ENCODE results near the gene CADM3.

The CADM3 gene

GRCh38 chr1:159208175-159208825 is 36.9 kb downstream of the CADM3 start:
- DNase-seq = no peak

- no peak for DNase-seq
Observed at GRCh38 chr1:159209061-159209460, 37.6 kb downstream of the CADM3 start.

GRCh38 chr1:159211331-159212136 is 40.1 kb downstream of the CADM3 start:
- peak in 1 of 2 experiments; percentile 21 for DNase-seq

DNA sequence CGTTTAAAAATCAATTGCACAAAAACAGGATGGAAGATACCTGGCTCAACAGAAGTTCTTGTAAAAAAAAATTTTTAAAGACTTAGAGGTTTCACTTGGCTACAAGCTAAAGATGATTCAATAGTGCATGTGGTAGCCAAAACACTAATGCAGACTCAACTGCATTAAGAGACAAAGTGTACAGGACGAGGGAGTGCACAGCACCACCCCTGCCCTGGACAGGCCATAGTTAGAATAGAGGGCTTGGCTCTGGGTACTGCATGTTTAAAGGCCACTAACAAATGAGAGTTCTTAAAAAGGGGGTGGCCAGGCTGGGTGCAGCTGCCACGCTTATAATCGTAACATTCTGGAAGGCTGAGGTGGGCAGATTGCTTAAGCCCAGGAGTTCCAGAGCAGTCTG is 41.2 kb downstream of the CADM3 start:
- no peak for DNase-seq

- DNase-seq = peak; percentile 31 to 39
Observed at GRCh38 chr1:159214149-159214760, 42.8 kb downstream of the CADM3 start.

DNA sequence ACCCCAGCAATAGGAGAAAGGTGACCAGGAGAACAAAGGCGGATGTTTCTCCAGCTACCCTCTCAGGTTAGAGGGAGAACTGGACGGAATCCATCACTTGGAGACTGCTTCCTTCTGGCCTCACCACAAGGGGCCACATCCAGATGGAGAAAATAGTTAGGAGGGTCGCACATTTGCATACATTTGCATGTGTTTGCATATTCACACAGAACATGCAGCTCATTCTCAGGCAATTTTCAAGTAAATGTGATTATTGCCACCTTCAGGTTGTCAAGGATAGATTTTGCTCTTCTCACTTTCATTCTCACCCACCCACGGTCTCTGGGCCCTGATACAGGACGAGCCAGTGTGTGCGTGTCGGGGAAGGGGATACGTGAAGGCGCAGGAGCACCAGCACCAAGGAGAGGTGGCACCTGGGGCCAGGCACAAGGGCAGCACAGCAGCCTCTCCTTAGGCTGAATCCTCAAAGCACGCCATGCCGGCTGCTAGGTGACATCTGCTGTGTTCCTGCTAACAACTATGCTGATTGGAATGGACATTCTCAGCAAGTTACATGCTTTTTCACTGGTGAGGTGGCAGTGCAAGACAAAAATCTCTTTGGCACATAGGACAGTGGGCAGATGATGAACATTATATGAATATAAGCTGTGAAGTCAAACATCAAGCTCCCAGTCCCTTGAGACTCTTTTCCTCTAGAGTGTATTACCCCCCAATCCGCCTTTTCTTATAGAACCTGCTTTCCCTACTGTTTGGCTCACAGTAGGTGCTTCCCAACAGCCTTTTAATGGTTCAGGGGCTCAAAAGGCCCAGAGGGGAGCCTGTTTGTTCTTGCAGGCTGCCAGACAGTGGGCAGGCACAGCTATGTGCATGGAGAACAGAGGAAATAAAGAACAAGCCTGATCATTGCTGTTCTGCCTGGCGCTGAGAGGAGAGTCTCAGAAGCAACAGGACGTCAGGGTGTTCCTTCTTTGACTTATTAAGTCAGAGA is 47.5 kb downstream of the CADM3 start:
- DNase-seq = no peak

DNA sequence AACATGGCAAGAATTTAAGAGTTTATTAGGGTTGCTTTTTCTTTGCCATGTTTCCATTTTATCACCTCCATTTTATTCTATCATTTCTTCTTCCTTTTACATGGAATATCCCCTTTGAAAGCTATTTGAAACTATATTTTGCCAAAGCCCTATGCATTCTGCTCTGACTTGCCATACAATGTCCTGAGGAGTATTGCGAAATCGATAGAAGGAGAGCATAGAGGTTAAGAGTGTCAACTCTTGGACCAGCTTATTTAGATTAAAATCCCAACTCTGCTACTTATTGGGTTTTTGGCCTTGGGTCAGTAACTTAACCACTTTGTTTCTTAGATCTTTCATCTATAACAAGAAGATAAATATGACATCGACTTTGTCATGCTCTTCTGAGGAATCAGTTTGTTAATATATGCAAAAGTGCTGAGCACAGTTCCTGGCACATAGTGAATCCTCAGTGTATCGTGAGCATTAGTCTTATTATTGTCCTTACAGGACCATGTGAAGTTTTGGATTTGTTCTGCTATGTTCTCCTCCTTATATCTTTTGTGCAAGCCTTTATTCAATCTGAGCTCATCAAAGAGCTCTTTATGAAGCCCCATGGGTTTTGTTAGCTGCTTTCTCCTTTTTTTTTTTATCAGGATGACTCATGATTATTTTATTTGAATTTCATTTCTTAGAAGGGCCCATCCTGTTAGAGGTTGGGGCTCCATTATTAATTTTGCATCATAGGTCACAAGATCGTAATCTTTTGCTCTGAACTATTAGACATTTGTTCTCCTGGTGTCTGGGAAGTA is 50.9 kb downstream of the CADM3 start:
- no peak for DNase-seq

DNA sequence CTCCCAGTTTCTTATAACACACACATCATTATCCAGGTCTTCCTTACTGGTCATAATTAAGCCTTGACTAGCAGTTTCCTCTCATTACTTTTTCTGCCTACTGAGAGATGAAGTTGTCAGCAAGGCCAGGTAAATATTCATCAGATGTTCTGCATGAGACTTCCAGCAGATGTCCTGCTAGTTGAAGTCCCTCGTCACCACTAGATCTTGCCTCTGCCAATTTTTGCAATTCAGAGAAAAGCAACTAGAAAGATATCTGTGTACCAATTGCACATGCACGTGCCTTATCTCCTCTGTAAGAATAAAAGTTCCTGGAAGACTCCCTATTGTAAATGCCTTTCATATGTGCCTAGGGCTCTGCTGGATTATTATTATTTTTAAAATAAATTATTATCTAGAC is 51.6 kb downstream of the CADM3 start:
- no peak for DNase-seq

DNA sequence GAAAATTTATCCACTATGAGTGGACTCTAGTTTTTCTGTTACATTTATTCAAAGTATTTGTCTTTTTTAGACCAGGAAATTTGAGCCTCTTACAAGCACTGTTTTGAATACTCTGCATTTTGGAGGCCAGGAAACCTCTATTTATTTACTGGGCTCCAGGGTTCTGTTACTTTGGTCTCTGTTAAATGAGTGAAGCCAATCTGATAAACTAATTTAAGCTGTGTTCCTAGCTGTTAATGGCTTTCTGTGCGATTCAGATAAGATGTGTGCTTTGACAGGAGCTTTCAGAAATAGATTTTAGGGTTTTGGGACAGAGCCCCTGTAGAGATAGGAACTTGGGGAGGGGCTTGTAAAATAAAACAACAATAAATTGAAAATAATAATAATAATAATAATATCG is 57.1 kb downstream of the CADM3 start:
- DNase-seq = no peak

GRCh38 chr1:159229260-159229885 is 58.0 kb downstream of the CADM3 start:
- DNase-seq = no peak

DNA sequence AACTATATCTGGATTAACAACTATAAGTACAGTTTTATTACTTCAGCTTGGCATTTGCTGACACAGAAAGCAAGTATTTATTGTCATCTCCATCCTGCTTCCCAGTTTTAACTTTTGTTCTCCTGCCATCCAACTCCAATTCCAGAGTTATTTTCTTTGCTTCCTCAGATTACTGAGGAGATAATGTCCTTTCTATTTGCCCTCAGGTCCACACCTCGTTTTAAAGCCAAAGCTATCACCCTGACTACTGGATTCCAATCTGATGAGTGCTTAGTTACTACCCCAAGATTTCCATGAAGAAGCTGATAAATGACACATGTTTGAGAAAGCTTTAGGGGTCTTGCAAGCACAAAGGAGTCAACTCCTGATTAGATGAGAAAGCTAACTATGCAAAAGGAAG is 58.5 kb downstream of the CADM3 start:
- no peak for DNase-seq

- DNase-seq = no peak
Observed at GRCh38 chr1:159239551-159240220, 68.3 kb downstream of the CADM3 start.

- DNase-seq = no peak
Observed at GRCh38 chr1:159247266-159247665, 75.9 kb downstream of the CADM3 start.

GRCh38 chr1:159248311-159248710 is 76.9 kb downstream of the CADM3 start:
- no peak for DNase-seq

DNA sequence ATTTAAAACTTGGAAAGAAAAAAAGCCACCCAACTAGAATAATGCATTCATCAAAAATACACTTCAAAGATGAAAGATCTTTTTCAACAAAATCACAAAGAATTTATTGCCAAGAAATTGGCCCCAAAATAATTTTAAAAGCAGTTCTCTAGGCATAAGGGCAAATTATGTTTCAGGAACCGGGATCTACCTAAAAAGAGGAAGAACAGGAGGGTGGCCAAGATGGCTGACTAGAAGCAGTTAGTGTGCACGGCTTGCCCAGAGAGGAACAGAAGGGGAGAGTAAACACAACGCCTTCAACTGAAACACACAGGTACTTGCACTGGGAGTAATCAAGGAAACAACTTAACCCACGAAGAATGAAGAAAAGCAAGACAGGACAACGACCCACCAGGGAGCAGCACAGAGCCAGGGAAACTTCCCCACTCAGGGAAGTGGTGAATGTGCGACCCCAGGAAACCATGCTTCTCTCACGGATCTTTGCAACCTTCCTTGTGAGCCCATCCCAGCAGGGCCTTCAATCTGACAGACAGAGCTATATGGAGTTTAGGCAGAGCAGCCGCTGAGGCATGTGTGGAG is 79.3 kb downstream of the CADM3 start:
- no peak for DNase-seq

Measured in AML-193 (cell line).